H1 (cell line): ENCODE measurements around the gene POLE. TPM values are rescaled to one million over a fixed set of nuclear protein-coding genes. Genes with fewer than 3 reads are reported as not detected.

Experiments used
- CTCF ChIA-PET: fragments of 300-600 bp; sonication (Branson Sonifier 250); formaldehyde crosslinking; loops from one replicate; lab custom pipeline; 2021; ENCODE audit not compliant: partially characterized antibody; lab: Charles Lee
- POLR2A ChIA-PET: fragments of 300-600 bp; sonication (Branson Sonifier 250); formaldehyde crosslinking; loops from one replicate; lab custom pipeline; 2021; ENCODE audit warnings: inconsistent platforms; ENCODE audit not compliant: partially characterized antibody; lab: Charles Lee
- DNase-seq, 2 experiments: peaks; one replicate each; pipeline versions ENCODE4 v3.0.0 to v3.0.0-alpha.2; 2010 to 2022; ENCODE audit warnings: low spot score in 2 of 2, low read depth in 1 of 2, mixed read lengths in 1 of 2
- FAIRE-seq: peaks from 2 replicates; lab custom pipeline; 2011; peaks lifted over from hg19 to GRCh38; lab: Jason Lieb, UNC
- H2AFZ ChIP-seq: 2 replicates; pipeline ENCODE4 v1.8.1; 2012; ENCODE audit warnings: low read length, inconsistent platforms
- H2AK5ac ChIP-seq: 2 replicates; pipeline ENCODE4 v1.6.1; 2013; ENCODE audit warnings: low read depth, low read length
- H2BK120ac ChIP-seq: replicated peaks from 2 replicates; pipeline ENCODE3; 2013; ENCODE audit warnings: low read depth, low read length, inconsistent platforms
- H2BK12ac ChIP-seq: 2 replicates; pipeline ENCODE4 v1.6.1; 2013; ENCODE audit warnings: low read depth, low read length
- H2BK15ac ChIP-seq: 2 replicates; pipeline ENCODE4 v1.6.1; 2013; ENCODE audit warnings: low read length
- H2BK20ac ChIP-seq: 2 replicates; pipeline ENCODE4 v1.6.1; 2013; ENCODE audit warnings: low read length
- H2BK5ac ChIP-seq: 2 replicates; pipeline ENCODE4 v1.6.1; 2013; ENCODE audit warnings: low read depth, low read length
- H3K14ac ChIP-seq: 2 replicates; pipeline ENCODE4 v1.6.1; 2013; ENCODE audit warnings: inconsistent platforms; ENCODE audit not compliant: insufficient read length
- H3K18ac ChIP-seq: 2 replicates; pipeline ENCODE4 v1.6.1; 2013; ENCODE audit warnings: low read length; ENCODE audit errors: extremely low read depth
- H3K23ac ChIP-seq: 2 replicates; pipeline ENCODE4 v1.6.1; 2013; ENCODE audit warnings: inconsistent platforms; ENCODE audit not compliant: insufficient read length
- H3K23me2 ChIP-seq: 2 replicates; pipeline ENCODE4 v1.6.1; 2013; ENCODE audit warnings: low read depth, low read length
- H3K27ac ChIP-seq: 2 replicates; pipeline ENCODE4 v1.6.1; 2011; ENCODE audit warnings: low read depth, low read length, inconsistent platforms
- H3K27me3 ChIP-seq, 4 experiments: replicated peaks in 1 of 4; 1 replicate in 1 of 4; 2 replicates in 3 of 4; pipeline versions ENCODE4 v1.6.1 to v1.8.1; 2011 to 2013; ENCODE audit warnings: low read length in 3 of 4, mild to moderate bottlenecking in 3 of 4, inconsistent platforms in 2 of 4, mixed read lengths in 2 of 4, moderate library complexity in 1 of 4; ENCODE audit not compliant: control insufficient read depth in 3 of 4, insufficient read depth in 3 of 4; ENCODE audit errors: extremely low read depth in 1 of 4
- H3K36me3 ChIP-seq, 4 experiments: 2 replicates each; pipeline versions ENCODE4 v1.6.1 to v1.8.1; 2011 to 2013; ENCODE audit warnings: mild to moderate bottlenecking in 4 of 4, low read length in 3 of 4, moderate library complexity in 2 of 4, control low read depth in 1 of 4, inconsistent platforms in 1 of 4; ENCODE audit not compliant: insufficient read depth in 4 of 4, control insufficient read depth in 2 of 4
- H3K4ac ChIP-seq: replicated peaks from 2 replicates; pipeline ENCODE3; 2013; ENCODE audit warnings: low read length, low read depth, mixed read lengths, inconsistent platforms; ENCODE audit not compliant: insufficient read length
- H3K4me1 ChIP-seq, 4 experiments: replicated peaks in 1 of 4; 1 replicate in 1 of 4; 2 replicates in 3 of 4; pipeline versions ENCODE4 v1.6.1 to v1.8.1; 2011 to 2013; ENCODE audit warnings: low read length in 3 of 4, inconsistent platforms in 2 of 4, mixed read lengths in 1 of 4; ENCODE audit not compliant: insufficient read depth in 4 of 4, control insufficient read depth in 3 of 4
- H3K4me2 ChIP-seq, 2 experiments: 2 replicates each; pipeline versions ENCODE4 v1.6.1 to v1.8.1; 2011 to 2013; ENCODE audit warnings: low read depth in 2 of 2, low read length in 2 of 2, control low read depth in 1 of 2, inconsistent platforms in 1 of 2, mild to moderate bottlenecking in 1 of 2; ENCODE audit not compliant: insufficient read depth in 1 of 2
- H3K4me3 ChIP-seq, 4 experiments: fragments of 200-600, 300-600 bp in 1 of 4; sonication (generic), shearing (Covaris generic), sonication (Bioruptor Twin) in 1 of 4; 2 replicates each; pipeline versions ENCODE4 v1.5.1 to v1.8.1; 2011 to 2016; ENCODE audit warnings: low read length in 4 of 4, low read depth in 3 of 4, control low read depth in 2 of 4, inconsistent platforms in 2 of 4, mild to moderate bottlenecking in 2 of 4, mixed read lengths in 1 of 4, moderate library complexity in 1 of 4; ENCODE audit not compliant: insufficient read depth in 2 of 4; ENCODE audit errors: extremely low read depth in 1 of 4
- H3K56ac ChIP-seq: replicated peaks from 2 replicates; pipeline ENCODE3; 2013; ENCODE audit warnings: low read depth, mild to moderate bottlenecking, mixed read lengths, low read length, inconsistent platforms; ENCODE audit not compliant: insufficient read length
- H3K79me1 ChIP-seq: 2 replicates; pipeline ENCODE4 v1.6.1; 2013; ENCODE audit warnings: low read depth, low read length, control low read depth
- H3K79me2 ChIP-seq, 2 experiments: 2 replicates each; pipeline versions ENCODE4 v1.6.1 to v1.8.1; 2012 to 2013; ENCODE audit warnings: low read length in 2 of 2, mild to moderate bottlenecking in 2 of 2, inconsistent platforms in 1 of 2; ENCODE audit not compliant: insufficient read depth in 2 of 2, control insufficient read depth in 1 of 2
- H3K9ac ChIP-seq, 4 experiments: replicated peaks in 1 of 4; 1 replicate in 1 of 4; 2 replicates in 3 of 4; pipeline versions ENCODE4 v1.6.1 to v1.8.1; 2011 to 2013; ENCODE audit warnings: low read depth in 3 of 4, low read length in 3 of 4, control low read depth in 2 of 4, mild to moderate bottlenecking in 2 of 4, moderate library complexity in 2 of 4, inconsistent platforms in 1 of 4; ENCODE audit errors: extremely low read depth in 1 of 4
- H3K9me3 ChIP-seq, 2 experiments: 2 replicates each; pipeline versions ENCODE4 v1.6.1 to v1.8.1; 2012 to 2013; ENCODE audit warnings: mild to moderate bottlenecking in 2 of 2, moderate library complexity in 2 of 2, control low read depth in 1 of 2, inconsistent platforms in 1 of 2, low read depth in 1 of 2, low read length in 1 of 2, mixed read lengths in 1 of 2; ENCODE audit not compliant: insufficient read depth in 2 of 2
- H4K20me1 ChIP-seq, 2 experiments: replicated peaks in 1 of 2; 2 replicates each; pipeline versions ENCODE3 to v1.8.1; 2011 to 2013; ENCODE audit warnings: inconsistent platforms in 2 of 2, low read length in 2 of 2, mild to moderate bottlenecking in 1 of 2; ENCODE audit not compliant: insufficient read depth in 2 of 2, control insufficient read depth in 1 of 2
- H4K5ac ChIP-seq: 2 replicates; pipeline ENCODE4 v1.6.1; 2013; ENCODE audit warnings: low read length, low read depth, mixed read lengths, inconsistent platforms; ENCODE audit not compliant: insufficient read length
- H4K8ac ChIP-seq: 2 replicates; pipeline ENCODE4 v1.8.0; 2013; ENCODE audit warnings: mild to moderate bottlenecking, moderate library complexity, low read length, inconsistent platforms; ENCODE audit not compliant: insufficient read depth; ENCODE audit errors: extremely low read depth
- H4K91ac ChIP-seq: replicated peaks from 2 replicates; pipeline ENCODE3; 2013; ENCODE audit warnings: low read length, mixed read lengths, inconsistent platforms; ENCODE audit not compliant: insufficient read length
- CBX5 ChIP-seq: fragments of 300-800, 300-1000 bp; sonication (generic); IDR thresholded peaks from 2 replicates; pipeline ENCODE4 v1.7.1; 2016; ENCODE audit warnings: antibody characterized with exemption, low read length, low read depth
- PHF8 ChIP-seq: fragments of 200-600 bp; sonication (generic); conservative IDR thresholded peaks from 2 replicates; pipeline ENCODE4 v1.7.1; 2012; ENCODE audit warnings: low read depth, mild to moderate bottlenecking, inconsistent platforms, low read length, moderate library complexity
- SAP30 ChIP-seq: fragments of 300-600 bp; sonication (generic); IDR thresholded peaks from 2 replicates; pipeline ENCODE4 v1.7.1; 2012; ENCODE audit warnings: low read length, moderate library complexity, mild to moderate bottlenecking, inconsistent platforms; ENCODE audit not compliant: insufficient read depth, insufficient replicate concordance
- SP2 ChIP-seq: IDR thresholded peaks from 2 replicates; pipeline ENCODE4 v1.6.1; 2012; ENCODE audit warnings: mild to moderate bottlenecking, low read length, inconsistent platforms
- TAF1 ChIP-seq: IDR thresholded peaks from 2 replicates; pipeline ENCODE4 v1.6.1; 2011; ENCODE audit warnings: mild to moderate bottlenecking, low read depth, low read length
- TBP ChIP-seq: IDR thresholded peaks from 2 replicates; pipeline ENCODE4 v1.6.1; 2011; ENCODE audit warnings: low read depth, low read length, improper control_type of control experiment
- TCF12 ChIP-seq: IDR thresholded peaks from 2 replicates; pipeline ENCODE4 v1.6.1; 2011; ENCODE audit warnings: low read depth, mild to moderate bottlenecking, low read length
- WGBS, 2 experiments: shearing (Covaris generic) in 1 of 2; methylation state at CpG; one replicate each; pipeline versions ENCODE4 v1.1.6 to v1.1.7; 2013 to 2015; ENCODE audit warnings: low lambda C conversion rate in 2 of 2, mixed read lengths in 2 of 2, inconsistent platforms in 1 of 2, low coverage in 1 of 2, missing lambda C conversion rate in 1 of 2; ENCODE audit not compliant: insufficient replicate concordance in 2 of 2, insufficient coverage in 1 of 2, insufficient read length in 1 of 2; ENCODE audit errors: extremely low coverage in 1 of 2, missing lambda C conversion rate in 1 of 2; 5-methylcytosine and 5-hydroxymethylcytosine counted together
- polyA plus RNA-seq, 7 experiments: library from polyadenylated mRNA; depleted of rRNA in 3 of 7; stranded (reverse) in 5 of 7; unstranded in 2 of 7; fragments of >200 nt in 5 of 7; fragments of 200-250 nt in 2 of 7; gene quantifications; 1 replicate in 5 of 7; 2 replicates in 1 of 7; 4 replicates in 1 of 7; pipeline versions ENCODE4 v1.2.1 to v1.2.3, GENCODE V29; 2011 to 2013; ENCODE audit warnings: missing spikeins in 2 of 7, mixed read lengths in 2 of 7
- total RNA-seq: library from RNA; stranded (reverse); fragmentation: NEBNext Ultra II Directional; extraction: Animal tissue kit (Norgen Biotek cat#: 25700); gene quantifications from 2 replicates; pipeline ENCODE4 v1.2.1, GENCODE V29; 2021

Gene POLE
- total and polyA plus RNA-seq, 2 of the 8 experiments (the other 6 are each of a cell fraction or from before 2014, with no cell fraction given): 59.7 to 115 TPM

DNA sequence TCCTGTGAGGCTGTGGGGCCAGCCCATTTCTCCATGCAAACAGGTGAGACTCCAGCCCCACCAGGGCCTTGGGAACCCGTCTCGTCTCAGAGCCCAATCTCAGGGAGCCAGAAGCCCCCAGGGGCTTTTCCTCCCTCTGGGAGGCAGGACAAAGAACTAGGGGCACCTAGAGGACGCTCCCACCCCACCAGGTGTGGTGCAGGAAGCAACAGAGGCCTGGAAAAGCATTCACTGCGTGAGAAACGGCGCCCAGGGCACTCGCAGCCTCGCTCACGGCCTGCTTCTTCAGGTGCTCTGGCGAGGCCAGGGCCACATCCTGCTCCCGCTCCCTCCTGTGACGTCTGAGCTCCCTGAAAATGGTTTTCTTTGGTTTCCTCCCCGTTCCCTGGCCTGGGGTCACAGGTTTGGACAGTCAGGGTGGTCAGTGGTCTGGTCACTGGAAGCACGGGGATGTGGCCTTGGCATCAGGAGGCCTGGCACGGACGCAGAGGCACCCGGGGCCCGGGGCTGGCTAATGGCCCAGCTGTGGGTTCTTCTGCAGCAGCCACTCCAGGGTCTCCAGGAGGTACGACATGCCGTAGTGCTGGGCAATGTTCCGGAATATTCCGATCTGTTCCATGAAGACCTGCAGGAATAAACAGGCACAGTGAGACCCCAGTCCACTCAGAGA is 62.8 kb downstream of the POLE start:
- no peak overlapping the region for H2BK15ac ChIP-seq
- no peak for FAIRE-seq
- H3K14ac ChIP-seq: no peak overlapping the region
- no peak overlapping the region for H2BK120ac ChIP-seq
- no peak overlapping the region for H3K4me2 ChIP-seq
- no peaks in the 10 kb centered on the region; a peak in 1 of 7 replicates for H3K4me1 ChIP-seq
- H2BK12ac ChIP-seq: no peak overlapping the region
- no peak overlapping the region for H3K4ac ChIP-seq
- H3K79me1 ChIP-seq: no peaks in the 10 kb centered on the region; the same call in 1 of the 2 replicates
- H3K4me3 ChIP-seq: no peak overlapping the region
- no peak overlapping the region for H4K5ac ChIP-seq
- H3K79me2 ChIP-seq: no peaks in the 10 kb centered on the region
- H4K8ac ChIP-seq: no peak overlapping the region
- ChIA-PET CTCF (interaction anchor here (0.9 to 4.6 kb wide), 4 partner anchors 10 to 210 kb away, joined by 4 to 28 read pairs (median 5); no protein-coding TSS in a partner anchor), POLR2A (interaction anchor here (1.5 kb wide), 1 partner anchor 17 kb away, joined by 3 read pairs; no protein-coding TSS in a partner anchor)
- DNase-seq: no peak
- H4K91ac ChIP-seq: no peak overlapping the region
- no peak overlapping the region for H2AFZ ChIP-seq
- peaks cover 13 to 37% (median 23%) of the 10 kb centered on the region in 4 experiments; a peak in 7 of 8 replicates for H3K36me3 ChIP-seq
- H2BK20ac ChIP-seq: no peak overlapping the region
- H3K9me3 ChIP-seq: no peaks in the 10 kb centered on the region
- H3K56ac ChIP-seq: no peak overlapping the region
- H3K23ac ChIP-seq: no peak overlapping the region
- H2BK5ac ChIP-seq: no peak overlapping the region; the same call in 1 of the 2 replicates
- H3K9ac ChIP-seq: no peak overlapping the region
- H3K23me2 ChIP-seq: no peaks in the 10 kb centered on the region; the same call in 1 of the 2 replicates
- H3K18ac ChIP-seq: no peak overlapping the region
- peaks cover 0 to 10% (median 7%) of the 10 kb centered on the region in 4 experiments; a peak in 4 of 7 replicates for H3K27me3 ChIP-seq
- no peak overlapping the region for H3K27ac ChIP-seq
- WGBS, 2 experiments: 86% methylated on average over 22 of the region's 22 CpGs; no CpG with 5 or more reads in 1 of the 2 experiments
- no peak overlapping the region for H2AK5ac ChIP-seq
- peaks cover 7 to 14% of the 10 kb centered on the region in 2 experiments for H4K20me1 ChIP-seq
- TF ChIP-seq SP2 (no peak), SAP30 (no peak), PHF8 (no peak), CBX5 (no peak), TAF1 (no peak), TCF12 (no peak), TBP (no peak)
